Measurements from ENCODE around the gene CLIP1. TPM values are rescaled to one million over a fixed set of nuclear protein-coding genes. Genes with fewer than 3 reads are reported as not detected.
"Not testable (repeated sequence)": the region's sequence is repeated elsewhere in the genome, so short reads cannot be mapped to it uniquely, and the experiment has no call there.

The CLIP1 gene
- total RNA-seq: 10 to 100 TPM; 30.4 to 71.5 (median 42.3) TPM
- polyA plus RNA-seq: 10 to 100 TPM; 16.2 to 35.7 TPM
- long read RNA-seq, donor 1, partial matches to known transcripts: 247 of 300 reads
- long read RNA-seq, donor 1, other reads (novel, unspliced or antisense): 52 of 300 reads
- long read RNA-seq, donor 2, partial matches to known transcripts: 20 of 23 reads
- long read RNA-seq, donor 2, other reads (novel, unspliced or antisense): 0 of 23 reads
- long read RNA-seq, donor 3, full-length matches to known transcripts: 8 of 18 reads
- long read RNA-seq, donor 3, partial matches to known transcripts: 7 of 18 reads
- long read RNA-seq, donor 3, other reads (novel, unspliced or antisense): 3 of 18 reads

DNA sequence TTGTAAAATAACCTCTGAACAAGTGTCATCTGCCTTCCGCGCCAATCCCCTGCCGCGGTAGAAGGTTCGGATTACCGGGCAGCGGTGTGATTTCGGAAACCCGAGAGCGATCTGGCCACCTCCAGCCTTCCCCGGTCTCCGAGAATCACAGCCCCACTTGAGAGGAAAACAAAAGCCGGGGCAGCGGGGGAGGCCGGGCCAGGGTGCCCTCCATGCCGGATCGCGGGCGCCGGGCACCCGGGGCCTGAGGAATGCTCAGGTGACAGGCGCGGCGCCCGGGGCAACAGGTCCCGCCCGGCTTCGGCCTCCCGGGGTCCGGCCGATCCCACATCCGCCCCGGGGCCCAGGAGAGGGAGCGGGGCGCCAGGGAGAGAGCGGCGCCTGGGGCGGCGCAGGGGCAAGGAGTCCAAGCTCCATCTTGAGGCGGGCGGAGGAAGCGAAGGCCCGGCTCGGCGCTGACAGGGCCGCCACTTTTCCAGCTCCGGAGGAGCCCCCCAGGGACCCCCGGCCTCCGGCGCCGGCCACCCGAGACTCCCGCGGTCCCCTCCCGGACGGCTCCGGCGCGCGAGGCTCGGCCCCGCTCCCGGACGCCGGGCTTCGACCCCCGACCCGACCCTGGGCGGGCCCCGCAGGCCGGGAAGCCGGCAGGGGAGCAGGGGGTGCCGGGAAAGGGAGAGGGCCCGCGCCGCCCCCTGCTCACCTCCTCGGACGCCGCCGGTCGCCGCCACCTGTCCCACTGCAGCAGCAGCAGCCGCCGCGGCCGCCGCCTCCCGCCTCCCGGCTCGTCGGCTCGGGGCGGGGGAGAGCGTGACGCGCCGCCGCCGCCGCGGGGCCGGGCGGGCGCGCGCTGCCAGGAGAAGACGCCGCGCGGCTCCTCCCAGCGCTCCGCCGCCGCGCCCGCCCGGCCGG lies at the start of gene CLIP1:
CLIP1 (minus strand) TSS at position 849 of the 909 bp plus-strand sequence. CDS start 42,217 bp downstream, outside the sequence.
- no peaks in the 10 kb centered on the region for H3K36me3 ChIP-seq
- intact Hi-C loops (cut with DNase I): loop anchor here in 1 of 4 donors (10.0 kb wide), 1 partner anchor 53 kb away; no protein-coding TSS in a partner anchor
- WGBS, 3 donors: 1% methylated on average over 53 to 118 of the region's 118 CpGs
- H3K4me3 ChIP-seq: peak within 1 kb of the TSS; percentile 85
- peak in 2 of 3 donors; percentile 38 to 42 for TF ChIP-seq CTCF (IDR thresholded peaks at IDR 0.05)
- peak; percentile 65 for TF ChIP-seq POLR2A (IDR thresholded peaks at IDR 0.05)
- TF ChIP-seq EP300 (IDR thresholded peaks at IDR 0.05): no peak
- H3K4me1 ChIP-seq (ENCODE audit: insufficient read depth): peaks cover 3% of the 10 kb centered on the region
- H3K27me3 ChIP-seq: no peaks in the 10 kb centered on the region
- H3K9me3 ChIP-seq: no peaks in the 10 kb centered on the region
- peak; percentile 63 to 80 (median 71) for DNase-seq
- H3K27ac ChIP-seq: peak within 1 kb of the TSS; percentile 95 to 99

DNA sequence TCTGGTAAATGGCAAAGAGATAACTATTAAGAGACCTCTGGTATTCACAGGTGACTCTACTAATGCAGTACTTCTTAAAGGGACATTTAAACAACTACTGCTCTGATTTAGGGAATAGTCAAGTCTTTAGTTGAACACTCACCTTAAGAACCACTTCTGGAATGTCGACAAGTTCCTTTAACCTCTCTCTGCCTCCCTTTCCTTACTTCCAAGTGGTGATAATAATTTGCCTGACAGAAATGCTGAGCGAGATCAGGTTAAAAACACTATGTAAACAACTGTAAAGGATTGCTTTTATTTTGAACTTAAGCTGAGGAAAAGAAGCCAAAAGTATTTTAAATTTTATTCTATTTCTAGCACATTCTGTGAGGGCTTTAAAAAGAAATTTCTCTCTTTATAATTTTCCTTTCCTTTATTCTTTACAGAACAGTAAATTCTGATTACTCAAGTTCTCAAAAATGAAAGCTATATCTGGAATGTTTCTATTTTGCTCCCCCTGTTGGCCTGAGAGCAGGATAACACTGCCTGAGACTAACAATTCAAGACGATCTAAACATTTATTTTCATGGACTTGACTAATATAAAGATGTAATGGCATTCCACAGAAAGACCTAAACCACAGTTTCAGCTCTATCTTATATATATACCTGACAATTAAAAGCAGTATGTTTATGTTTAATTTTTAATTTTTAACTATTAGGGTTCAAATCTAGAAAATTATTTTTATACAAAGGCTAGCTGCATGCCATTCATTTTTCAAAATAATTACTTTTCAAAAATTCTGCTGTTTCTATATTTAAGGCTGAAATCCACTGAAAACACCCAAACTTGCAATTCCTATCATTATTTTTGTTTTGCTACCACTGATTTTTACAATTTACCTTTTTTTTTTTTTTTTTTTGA lies 49.1 kb upstream of the CLIP1 start:
- H3K9me3 ChIP-seq: no peaks in the 10 kb centered on the region
- H3K27me3 ChIP-seq: no peaks in the 10 kb centered on the region
- H3K4me3 ChIP-seq: no peak overlapping the region
- no peak for DNase-seq
- no peaks in the 10 kb centered on the region for H3K4me1 ChIP-seq (ENCODE audit: insufficient read depth)
- H3K27ac ChIP-seq: peak overlapping the region in 1 of 2 donors; percentile 19
- H3K36me3 ChIP-seq: no peaks in the 10 kb centered on the region
- 1 to 11% (median 6%) methylated on average over 3 of the region's 3 CpGs for WGBS, 3 donors
- TF ChIP-seq POLR2A (IDR thresholded peaks at IDR 0.05): no peak
- TF ChIP-seq CTCF (IDR thresholded peaks at IDR 0.05): peak; percentile 27 to 84 (median 79)
- intact Hi-C loops (cut with DNase I): loop anchor here in 3 of 4 donors (2.0 to 10.0 kb wide), 4 partner anchors 47 to 74 kb away; partner anchors contain the start of gene CLIP1 (in 1 of the 3)

- peak in 1 of 5 donors; percentile 32 for DNase-seq
- H3K27me3 ChIP-seq; H3K27ac ChIP-seq; H3K4me1 ChIP-seq (ENCODE audit: insufficient read depth); H3K36me3 ChIP-seq; H3K4me3 ChIP-seq; H3K9me3 ChIP-seq: not testable (repeated sequence)
- intact Hi-C loops (cut with DNase I): loop anchor here in 2 of 4 donors (5.0 to 10.0 kb wide), 3 partner anchors 46 to 73 kb away; partner anchors contain the start of gene CLIP1 (in 1 of the 2)
- 91 to 95% (median 93%) methylated on average over 7 of the region's 7 CpGs for WGBS, 3 donors
These were observed 48.1 kb upstream of the CLIP1 start for GRCh38 chr12:122470576-122470975.

DNA sequence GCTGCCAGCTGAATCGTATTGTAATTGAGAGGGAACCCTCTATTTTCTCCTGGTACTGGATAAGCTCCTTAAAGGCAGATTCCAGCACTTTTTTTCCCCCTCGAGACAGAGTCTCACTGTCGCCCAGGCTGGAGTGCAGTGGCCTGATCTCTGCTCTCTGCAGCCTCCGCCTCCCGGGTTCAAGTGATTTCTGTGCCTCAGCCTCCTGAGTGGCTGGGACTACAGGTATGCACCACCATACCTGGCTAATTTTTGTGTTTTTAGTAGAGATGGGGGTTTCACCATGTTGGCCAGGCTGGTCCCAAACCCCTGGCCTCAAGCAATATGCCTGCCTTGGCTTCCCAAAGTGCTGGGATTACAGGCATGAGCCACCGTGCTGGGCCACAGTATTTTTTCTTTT lies 47.4 kb upstream of the CLIP1 start:
- H3K9me3 ChIP-seq; H3K4me3 ChIP-seq; H3K36me3 ChIP-seq; DNase-seq; H3K27me3 ChIP-seq; H3K4me1 ChIP-seq (ENCODE audit: insufficient read depth); H3K27ac ChIP-seq: not testable (repeated sequence)
- intact Hi-C loops (cut with DNase I): loop anchor here in 2 of 4 donors (5.0 to 10.0 kb wide), 3 partner anchors 45 to 73 kb away; partner anchors contain the start of gene CLIP1 (in 1 of the 2)
- WGBS, 3 donors: 78 to 86% (median 80%) methylated on average over 6 of the region's 6 CpGs

Data from ovary (tissue), 10 donors.